Transverse colon (tissue), 4 donors: ENCODE data around the gene GNG13. TPM values are rescaled to one million over a fixed set of nuclear protein-coding genes. Genes with fewer than 3 reads are reported as not detected.

Source experiments
- DNase-seq: peaks from one replicate; pipeline ENCODE4 v3.0.0-alpha.2; 2019
- H3K27ac ChIP-seq, 4 donors: fragments of 200-600 bp; sonication (generic); 2 replicates each; pipeline ENCODE4 v1.5.1; 2016 to 2018; ENCODE audit warnings: inconsistent platforms in 4 of 4
- H3K27me3 ChIP-seq: fragments of 200-600 bp; sonication (generic); 2 replicates; pipeline ENCODE4 v1.5.1; 2017; ENCODE audit warnings: inconsistent platforms
- H3K36me3 ChIP-seq, 4 donors: fragments of 200-600 bp; sonication (generic); 2 replicates each; pipeline ENCODE4 v1.5.1; 2017 to 2019; ENCODE audit warnings: inconsistent platforms in 4 of 4
- H3K4me1 ChIP-seq, 4 donors: fragments of 200-600 bp; sonication (generic); 2 replicates each; pipeline ENCODE4 v1.5.1; 2017 to 2020; ENCODE audit warnings: inconsistent platforms in 4 of 4
- H3K4me3 ChIP-seq, 4 donors: fragments of 200-600 bp; sonication (generic); 1 replicate in 1 of 4; 2 replicates in 3 of 4; pipeline versions ENCODE4 v1.5.1 to v1.6.1; 2017 to 2019; ENCODE audit warnings: inconsistent platforms in 4 of 4
- H3K9me3 ChIP-seq, 2 donors: fragments of 200-600 bp; sonication (generic); 2 replicates each; pipeline ENCODE4 v1.5.1; 2017 to 2019; ENCODE audit warnings: inconsistent platforms in 2 of 2
- CTCF ChIP-seq, 5 experiments: fragments of 200-600 bp in 3 of 5; fragments of 450-650 bp in 2 of 5; sonication (generic) in 3 of 5; IDR thresholded peaks; 1 replicate in 2 of 5; 2 replicates in 3 of 5; pipeline ENCODE4 v1.5.1; 2016 to 2017; ENCODE audit warnings: antibody characterized with exemption in 5 of 5, inconsistent platforms in 3 of 5, mild to moderate bottlenecking in 2 of 5, moderate library complexity in 1 of 5
- EP300 ChIP-seq: sonication (generic); formaldehyde crosslinking; IDR thresholded peaks from one replicate; pipeline ENCODE4 v1.6.1; 2017; ENCODE audit warnings: antibody characterized with exemption, low read depth
- POLR2A ChIP-seq: fragments of 450-650 bp; IDR thresholded peaks from one replicate; pipeline ENCODE4 v1.6.1; 2016; ENCODE audit warnings: antibody characterized with exemption, mild to moderate bottlenecking, moderate library complexity
- POLR2AphosphoS5 ChIP-seq, 3 donors: sonication (generic); formaldehyde crosslinking; IDR thresholded peaks; one replicate each; pipeline ENCODE4 v1.6.1; 2016; ENCODE audit warnings: antibody characterized with exemption in 3 of 3
- WGBS, 2 donors: methylation state at CpG; one replicate each; pipeline ENCODE4 v1.1.5; 2018; ENCODE audit warnings: low coverage in 1 of 2; 5-methylcytosine and 5-hydroxymethylcytosine counted together
- in situ Hi-C, 4 donors: fragments of 200-750 bp; cut with MboI; loops; one replicate each; pipeline versions ENCODE4 v1.15.0 to v1.15.1; 2017; ENCODE audit warnings: low sequenced_read_pairs in 3 of 4, low pct_ligation_motif_present in 1 of 4, low pct_unique_long_range_greater_than_20kb in 1 of 4
- intact Hi-C: fragments of 100-400 bp; cut with DNase I; formaldehyde crosslinking; loops from one replicate; pipeline ENCODE4 v1.15.1; 2023; ENCODE audit warnings: low total_unique reads
- total RNA-seq, 4 donors: library from RNA; depleted of rRNA; stranded (reverse); fragments of >200 nt; gene quantifications; one replicate each; pipeline ENCODE4 v1.1.0, GENCODE V29; 2016

Gene GNG13
- total RNA-seq, 4 donors from 2014 or later = 0.48 TPM; not detected in 3

GRCh38 chr16:805474-805873, 4.9 kb upstream of the GNG13 start:
- no peak overlapping the region for H3K27ac ChIP-seq
- H3K4me3 ChIP-seq = no peak overlapping the region
- DNase-seq = no peak
- 77% methylated on average over 16 of the region's 17 CpGs; no CpG with 5 or more reads in 1 of the 2 donors for WGBS, 2 donors
- in situ Hi-C loops = loop anchor here in 2 of 4 donors (25.0 kb wide), 1 partner anchor 257 kb away; the partner anchor contains the start of gene SSTR5 (in 2 of the 2)
- H3K9me3 ChIP-seq = no peaks in the 10 kb centered on the region
- H3K27me3 ChIP-seq = peaks cover 40% of the 10 kb centered on the region
- intact Hi-C loops = loop anchor here (5.0 kb wide), 1 partner anchor 252 kb away; no protein-coding TSS in a partner anchor
- TF ChIP-seq EP300 (no peak), POLR2AphosphoS5 (IDR thresholded peaks at IDR 0.05) (no peak), CTCF (IDR thresholded peaks at IDR 0.05) (no peak), POLR2A (no peak)
- peaks cover 3 to 15% (median 10%) of the 10 kb centered on the region in 4 donors for H3K4me1 ChIP-seq
- no peaks in the 10 kb centered on the region for H3K36me3 ChIP-seq

GRCh38 chr16:804193-805048, 3.9 kb upstream of the GNG13 start:
- intact Hi-C loops (loop anchor here (5.0 kb wide), 1 partner anchor 253 kb away; no protein-coding TSS in a partner anchor), in situ Hi-C loops (loop anchor here in 2 of 4 donors (25.0 kb wide), 1 partner anchor 258 kb away; the partner anchor contains the start of gene SSTR5 (in 2 of the 2))
- 57% methylated on average over 33 of the region's 33 CpGs; no CpG with 5 or more reads in 1 of the 2 donors for WGBS, 2 donors
- H3K9me3 ChIP-seq = no peaks in the 10 kb centered on the region
- H3K4me3 ChIP-seq = no peak overlapping the region
- H3K36me3 ChIP-seq = no peaks in the 10 kb centered on the region
- H3K4me1 ChIP-seq = peaks cover 3 to 15% (median 10%) of the 10 kb centered on the region in 4 donors
- DNase-seq = no peak
- H3K27me3 ChIP-seq = peaks cover 50% of the 10 kb centered on the region
- H3K27ac ChIP-seq = no peak overlapping the region
- TF ChIP-seq POLR2AphosphoS5 (IDR thresholded peaks at IDR 0.05) (no peak), EP300 (no peak), CTCF (IDR thresholded peaks at IDR 0.05) (no peak), POLR2A (no peak)

GRCh38 chr16:803754-804080, 3.2 kb upstream of the GNG13 start:
- H3K4me3 ChIP-seq = no peak overlapping the region
- H3K36me3 ChIP-seq = no peaks in the 10 kb centered on the region
- no peaks in the 10 kb centered on the region for H3K9me3 ChIP-seq
- no peak for DNase-seq
- intact Hi-C loops (no loop called here), in situ Hi-C loops (loop anchor here in 2 of 4 donors (25.0 kb wide), 1 partner anchor 259 kb away; the partner anchor contains the start of gene SSTR5 (in 2 of the 2))
- H3K4me1 ChIP-seq = peaks cover 3 to 15% (median 10%) of the 10 kb centered on the region in 4 donors
- peaks cover 58% of the 10 kb centered on the region for H3K27me3 ChIP-seq
- 40 to 44% methylated on average over 1 to 8 of the region's 8 CpGs for WGBS, 2 donors
- no peak overlapping the region for H3K27ac ChIP-seq
- TF ChIP-seq CTCF (IDR thresholded peaks at IDR 0.05) = no peak
- TF ChIP-seq EP300 = no peak
- no peak for TF ChIP-seq POLR2A
- TF ChIP-seq POLR2AphosphoS5 (IDR thresholded peaks at IDR 0.05) = no peak
